Glutamatergic neuron (in vitro differentiated cells): ENCODE data around the gene RRP1. TPM values are rescaled to one million over a fixed set of nuclear protein-coding genes. Genes with fewer than 3 reads are reported as not detected.

Experiments used
- DNase-seq: peaks from one replicate; pipeline ENCODE4 v3.0.0; 2022
- H3K27ac Mint-ChIP-seq: one replicate; pipeline ENCODE4 v1.8.0; 2020; ENCODE audit warnings: mild to moderate bottlenecking, mixed read lengths, inconsistent platforms; ENCODE audit not compliant: unreplicated experiment
- H3K27me3 Mint-ChIP-seq: one replicate; pipeline ENCODE4 v1.8.0; 2020; ENCODE audit warnings: mild to moderate bottlenecking, moderate library complexity, mixed read lengths, inconsistent platforms; ENCODE audit not compliant: unreplicated experiment
- H3K36me3 Mint-ChIP-seq: one replicate; pipeline ENCODE4 v1.8.0; 2020; ENCODE audit warnings: mild to moderate bottlenecking, mixed read lengths, inconsistent platforms; ENCODE audit not compliant: unreplicated experiment
- H3K4me1 Mint-ChIP-seq: one replicate; pipeline ENCODE4 v1.8.0; 2020; ENCODE audit warnings: mild to moderate bottlenecking, low read depth, mixed read lengths, inconsistent platforms; ENCODE audit not compliant: unreplicated experiment
- H3K4me3 Mint-ChIP-seq: one replicate; pipeline ENCODE4 v1.8.0; 2020; ENCODE audit warnings: mild to moderate bottlenecking, mixed read lengths, inconsistent platforms; ENCODE audit not compliant: unreplicated experiment
- H3K9me3 Mint-ChIP-seq: one replicate; pipeline ENCODE4 v1.8.0; 2020; ENCODE audit warnings: mild to moderate bottlenecking, moderate library complexity, mixed read lengths, inconsistent platforms; ENCODE audit not compliant: unreplicated experiment
- total RNA-seq: library from RNA; stranded (reverse); fragmentation: NEBNext Ultra II Directional; extraction: Animal tissue kit (Norgen Biotek cat#: 25700); gene quantifications from one replicate; pipeline ENCODE4 v1.2.1, GENCODE V29; 2021; ENCODE audit not compliant: unreplicated experiment
- TF ChIP-seq, protein P1 (sequence below): fragments of 200-600 bp; sonication (generic); IDR thresholded peaks from one replicate; pipeline ENCODE4 v1.5.0; 2021; ENCODE audit not compliant: partially characterized antibody, unreplicated experiment

Gene RRP1
- total RNA-seq, 1 donor from 2014 or later: 26.2 TPM

DNA sequence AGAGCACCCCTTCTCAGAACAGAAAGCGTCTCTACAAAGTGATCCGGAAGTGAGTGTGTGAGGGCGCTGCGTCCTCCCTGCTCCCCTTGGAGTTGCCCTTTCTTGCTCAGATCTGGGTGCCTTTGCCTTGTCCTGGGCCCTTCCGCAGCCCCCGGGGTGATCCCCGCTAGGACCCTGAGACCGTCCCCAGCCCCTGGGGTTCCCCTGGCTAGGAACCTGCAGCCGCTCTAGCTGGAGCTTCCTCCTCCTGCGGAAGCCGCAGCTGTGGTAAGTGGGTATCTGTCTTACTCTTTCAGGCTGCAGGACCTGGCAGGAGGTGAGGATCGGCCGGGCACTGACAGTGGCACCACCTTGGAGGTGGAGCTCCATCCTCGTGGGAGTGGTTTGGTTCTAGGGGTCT is 11.2 kb downstream of the RRP1 start:
- TF ChIP-seq, protein P1, sequence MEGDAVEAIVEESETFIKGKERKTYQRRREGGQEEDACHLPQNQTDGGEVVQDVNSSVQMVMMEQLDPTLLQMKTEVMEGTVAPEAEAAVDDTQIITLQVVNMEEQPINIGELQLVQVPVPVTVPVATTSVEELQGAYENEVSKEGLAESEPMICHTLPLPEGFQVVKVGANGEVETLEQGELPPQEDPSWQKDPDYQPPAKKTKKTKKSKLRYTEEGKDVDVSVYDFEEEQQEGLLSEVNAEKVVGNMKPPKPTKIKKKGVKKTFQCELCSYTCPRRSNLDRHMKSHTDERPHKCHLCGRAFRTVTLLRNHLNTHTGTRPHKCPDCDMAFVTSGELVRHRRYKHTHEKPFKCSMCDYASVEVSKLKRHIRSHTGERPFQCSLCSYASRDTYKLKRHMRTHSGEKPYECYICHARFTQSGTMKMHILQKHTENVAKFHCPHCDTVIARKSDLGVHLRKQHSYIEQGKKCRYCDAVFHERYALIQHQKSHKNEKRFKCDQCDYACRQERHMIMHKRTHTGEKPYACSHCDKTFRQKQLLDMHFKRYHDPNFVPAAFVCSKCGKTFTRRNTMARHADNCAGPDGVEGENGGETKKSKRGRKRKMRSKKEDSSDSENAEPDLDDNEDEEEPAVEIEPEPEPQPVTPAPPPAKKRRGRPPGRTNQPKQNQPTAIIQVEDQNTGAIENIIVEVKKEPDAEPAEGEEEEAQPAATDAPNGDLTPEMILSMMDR: no peak
- Mint-ChIP-seq H3K27ac (no peak overlapping the region), H3K9me3 (no peaks in the 10 kb centered on the region), H3K4me1 (no peaks in the 10 kb centered on the region), H3K36me3 (no peaks in the 10 kb centered on the region), H3K27me3 (peaks cover 5% of the 10 kb centered on the region), H3K4me3 (no peak overlapping the region)
- no peak for DNase-seq

DNA sequence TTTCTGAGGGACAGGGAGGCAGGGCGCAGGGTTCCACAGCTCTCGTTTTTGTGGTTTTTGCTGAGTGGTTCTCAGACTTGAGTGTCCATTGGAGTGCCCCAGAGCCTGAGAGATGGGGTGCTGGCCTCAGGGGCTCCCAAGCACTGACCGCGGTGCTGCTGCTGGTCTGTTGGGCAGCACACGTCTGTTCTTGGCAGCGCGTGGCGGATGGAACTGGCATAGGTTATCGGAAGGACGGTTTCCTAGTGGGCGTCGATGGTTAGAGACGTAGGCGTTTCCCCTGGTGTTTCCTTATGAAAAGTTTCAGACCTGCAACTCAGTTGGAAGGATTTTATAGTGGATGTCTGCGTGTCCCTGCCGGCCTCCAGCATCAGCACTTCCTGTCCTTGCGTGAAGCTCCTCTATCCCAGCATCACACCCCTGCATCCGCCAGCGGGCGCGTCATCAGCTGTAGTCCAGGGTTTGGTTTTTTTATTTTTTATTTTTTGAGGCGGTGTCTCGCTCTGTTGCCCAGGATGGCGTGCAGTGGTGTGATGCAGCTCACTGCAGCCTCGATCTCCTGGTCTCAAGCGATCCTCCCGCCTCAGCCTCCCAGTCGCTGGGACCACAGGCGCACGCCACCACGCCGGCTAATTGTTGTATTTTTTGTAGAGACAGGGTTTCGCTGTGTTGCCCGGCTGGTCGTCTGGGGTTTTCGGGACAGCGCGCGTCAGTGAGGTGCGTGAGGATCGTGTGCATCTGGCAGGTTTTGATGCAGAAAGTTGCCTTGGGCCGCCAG is 11.8 kb downstream of the RRP1 start:
- TF ChIP-seq, protein P1: no peak
- no peak for DNase-seq
- no peaks in the 10 kb centered on the region for H3K9me3 Mint-ChIP-seq
- peaks cover 3% of the 10 kb centered on the region for H3K36me3 Mint-ChIP-seq
- H3K4me3 Mint-ChIP-seq: no peak overlapping the region
- no peak overlapping the region for H3K27ac Mint-ChIP-seq
- no peaks in the 10 kb centered on the region for H3K4me1 Mint-ChIP-seq
- peaks cover 5% of the 10 kb centered on the region for H3K27me3 Mint-ChIP-seq

DNA sequence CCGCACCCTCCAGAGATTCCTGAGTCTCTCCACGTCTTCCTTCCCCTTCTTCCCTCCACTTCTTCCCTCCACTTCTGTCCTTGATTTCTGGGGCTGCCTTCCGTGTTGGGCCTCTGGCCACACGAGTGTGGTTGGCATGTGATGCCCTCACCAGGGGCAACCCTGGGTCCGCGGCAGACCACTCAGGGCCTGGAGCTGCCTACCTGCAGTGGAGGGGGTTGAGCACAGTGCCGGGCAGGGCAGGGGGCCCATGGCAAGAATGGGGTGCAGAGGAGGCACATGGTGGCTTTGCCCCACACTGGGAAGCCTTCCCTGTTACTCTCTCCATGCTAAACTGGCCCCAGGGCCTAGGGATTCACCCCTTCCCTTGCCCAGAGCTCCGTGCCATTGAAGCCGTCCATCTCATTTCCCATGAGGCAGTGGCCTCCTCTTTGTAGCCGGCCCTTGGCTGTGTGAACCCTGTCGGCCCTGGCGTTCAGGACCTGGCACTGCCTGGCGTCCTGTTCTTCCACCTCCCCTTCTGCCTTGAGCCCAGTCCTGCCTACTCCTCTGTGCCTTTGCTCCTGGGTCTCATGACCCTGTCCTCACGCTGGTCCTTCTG is 13.4 kb downstream of the RRP1 start:
- peaks cover 5% of the 10 kb centered on the region for H3K27me3 Mint-ChIP-seq
- no peak for DNase-seq
- H3K27ac Mint-ChIP-seq: no peak overlapping the region
- H3K4me1 Mint-ChIP-seq: no peaks in the 10 kb centered on the region
- peaks cover 5% of the 10 kb centered on the region for H3K36me3 Mint-ChIP-seq
- no peak overlapping the region for H3K4me3 Mint-ChIP-seq
- H3K9me3 Mint-ChIP-seq: no peaks in the 10 kb centered on the region
- TF ChIP-seq, protein P1: no peak

DNA sequence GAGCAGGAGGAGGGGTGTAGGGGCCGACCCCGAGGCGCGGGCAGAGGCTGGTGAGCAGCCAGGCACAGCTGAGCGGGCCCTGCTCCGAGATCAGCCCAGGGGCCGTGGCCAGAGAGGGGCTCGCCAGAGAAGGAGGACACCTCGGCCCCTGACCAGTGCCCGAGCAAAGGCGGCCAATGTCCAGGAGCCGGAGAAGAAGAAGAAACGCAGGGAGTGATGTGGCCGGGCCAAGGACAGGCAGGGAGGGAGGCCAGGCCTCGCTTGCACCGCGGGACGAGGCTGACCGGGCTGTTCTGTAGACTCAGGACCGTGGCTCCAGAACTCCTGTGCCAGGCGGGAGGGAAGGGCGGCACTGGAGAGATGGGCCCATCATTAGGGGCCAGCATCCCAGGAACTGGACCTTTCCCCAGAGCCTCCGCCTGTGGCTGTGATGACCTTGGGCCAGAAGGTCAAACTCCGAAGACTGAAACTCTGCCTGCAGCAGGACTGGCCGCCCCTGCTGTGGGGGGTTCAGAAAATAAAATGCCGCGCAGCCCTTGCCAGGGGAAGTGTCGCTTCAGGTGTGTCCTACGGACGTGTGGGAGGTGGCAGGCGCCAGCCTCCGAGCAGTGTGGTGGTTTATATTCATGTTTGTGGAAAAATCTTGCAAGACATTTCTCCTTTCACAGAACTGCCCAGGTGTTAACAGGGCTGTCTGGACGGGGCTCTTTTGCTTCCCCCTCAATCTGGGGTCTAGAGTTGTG is 14.4 kb downstream of the RRP1 start:
- no peaks in the 10 kb centered on the region for H3K4me1 Mint-ChIP-seq
- no peak for DNase-seq
- no peak overlapping the region for H3K4me3 Mint-ChIP-seq
- TF ChIP-seq, protein P1: no peak
- H3K9me3 Mint-ChIP-seq: no peaks in the 10 kb centered on the region
- no peak overlapping the region for H3K27ac Mint-ChIP-seq
- peaks cover 5% of the 10 kb centered on the region for H3K27me3 Mint-ChIP-seq
- peaks cover 5% of the 10 kb centered on the region for H3K36me3 Mint-ChIP-seq
